Spleen (tissue), 7 donors: ENCODE measurements around the gene PSME1.

Source experiments
- POLR2A ChIP-seq, 3 donors: fragments of 450-650 bp; IDR thresholded peaks; one replicate each; pipeline ENCODE4 v1.5.1; 2017; ENCODE audit warnings: antibody characterized with exemption in 3 of 3, mild to moderate bottlenecking in 1 of 3
- TF ChIP-seq, protein P1 (sequence below), 11 experiments: fragments of 200-600 bp in 7 of 11; fragments of 450-650 bp in 4 of 11; sonication (generic) in 4 of 11; IDR thresholded peaks in 8 of 11; conservative IDR thresholded peaks in 3 of 11; 1 replicate in 7 of 11; 2 replicates in 4 of 11; pipeline versions ENCODE4 v1.4.0 to v1.8.0; 2016 to 2021; ENCODE audit warnings: antibody characterized with exemption in 11 of 11, inconsistent platforms in 4 of 11, mild to moderate bottlenecking in 1 of 11
- donor health status: DM: no; HTN: no; CAD: no; lungs with moderate emphysema.
- donor health status: DM: no; HTN: no; CAD: no.
- donor health status: DM: no; HTN: no; CAD: no.

DNA sequence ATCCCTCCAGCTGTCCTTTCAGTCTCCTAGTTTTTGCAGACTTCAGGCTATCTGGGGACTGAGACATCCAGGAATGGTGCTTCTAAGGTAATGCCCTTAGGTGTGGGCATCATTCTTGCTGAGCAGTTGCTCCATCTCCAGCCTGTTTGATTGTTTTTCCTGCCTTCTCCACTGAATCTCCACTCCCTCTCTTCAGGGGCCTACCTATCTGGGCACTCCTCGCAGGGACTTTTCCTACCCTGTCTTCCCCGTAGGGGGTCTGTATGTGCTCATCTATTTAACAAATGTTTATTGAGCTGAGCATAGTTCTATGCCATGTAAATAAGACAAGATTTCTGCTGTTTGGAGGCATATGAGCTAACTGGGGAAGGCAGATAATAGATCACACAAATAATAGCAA lies 3.0 kb upstream of the PSME1 start:
- no peak for TF ChIP-seq POLR2A (IDR thresholded peaks at IDR 0.05)
- TF ChIP-seq, protein P1, sequence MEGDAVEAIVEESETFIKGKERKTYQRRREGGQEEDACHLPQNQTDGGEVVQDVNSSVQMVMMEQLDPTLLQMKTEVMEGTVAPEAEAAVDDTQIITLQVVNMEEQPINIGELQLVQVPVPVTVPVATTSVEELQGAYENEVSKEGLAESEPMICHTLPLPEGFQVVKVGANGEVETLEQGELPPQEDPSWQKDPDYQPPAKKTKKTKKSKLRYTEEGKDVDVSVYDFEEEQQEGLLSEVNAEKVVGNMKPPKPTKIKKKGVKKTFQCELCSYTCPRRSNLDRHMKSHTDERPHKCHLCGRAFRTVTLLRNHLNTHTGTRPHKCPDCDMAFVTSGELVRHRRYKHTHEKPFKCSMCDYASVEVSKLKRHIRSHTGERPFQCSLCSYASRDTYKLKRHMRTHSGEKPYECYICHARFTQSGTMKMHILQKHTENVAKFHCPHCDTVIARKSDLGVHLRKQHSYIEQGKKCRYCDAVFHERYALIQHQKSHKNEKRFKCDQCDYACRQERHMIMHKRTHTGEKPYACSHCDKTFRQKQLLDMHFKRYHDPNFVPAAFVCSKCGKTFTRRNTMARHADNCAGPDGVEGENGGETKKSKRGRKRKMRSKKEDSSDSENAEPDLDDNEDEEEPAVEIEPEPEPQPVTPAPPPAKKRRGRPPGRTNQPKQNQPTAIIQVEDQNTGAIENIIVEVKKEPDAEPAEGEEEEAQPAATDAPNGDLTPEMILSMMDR (IDR thresholded peaks at IDR 0.05 in 8 of 11, conservative IDR thresholded peaks at IDR 0.05 in 3 of 11), result no peak
